Brain pericyte (primary cell): ENCODE results near the gene CCDC152.
A peak's percentile ranks its signal among the peaks of the same experiment; 100 is the strongest.
"Not testable (repeated sequence)": the region's sequence is repeated elsewhere in the genome, so short reads cannot be mapped to it uniquely, and the experiment has no call there.

Experiments
- DNase-seq: peaks from one replicate; pipeline ENCODE4 v3.0.0-alpha.2; 2012; ENCODE audit warnings: low read depth, low spot score

The CCDC152 gene

GRCh38 chr5:42812620-42813019 is 56.0 kb downstream of the CCDC152 start:
- DNase-seq: no peak

GRCh38 chr5:42813533-42813932 is 56.9 kb downstream of the CCDC152 start:
- DNase-seq: no peak

- DNase-seq: not testable (repeated sequence)
Observed at GRCh38 chr5:42816546-42816945, 59.9 kb downstream of the CCDC152 start.

GRCh38 chr5:42819745-42820144 is 63.1 kb downstream of the CCDC152 start:
- no peak for DNase-seq

GRCh38 chr5:42822548-42822947 is 65.9 kb downstream of the CCDC152 start:
- DNase-seq: no peak

GRCh38 chr5:42824347-42824976 is 67.8 kb downstream of the CCDC152 start:
- no peak for DNase-seq

- no peak for DNase-seq
Observed at GRCh38 chr5:42825422-42826148, 69.0 kb downstream of the CCDC152 start.

- no peak for DNase-seq
Observed at GRCh38 chr5:42826757-42827515, 70.3 kb downstream of the CCDC152 start.

- DNase-seq: no peak
Observed at GRCh38 chr5:42828671-42829070, 72.1 kb downstream of the CCDC152 start.

- DNase-seq: no peak
Observed at GRCh38 chr5:42830924-42831323, 74.3 kb downstream of the CCDC152 start.

- DNase-seq: no peak
Observed at GRCh38 chr5:42832060-42832459, 75.4 kb downstream of the CCDC152 start.

- no peak for DNase-seq
Observed at GRCh38 chr5:42836070-42836769, 79.6 kb downstream of the CCDC152 start.

GRCh38 chr5:42837601-42838000 is 81.0 kb downstream of the CCDC152 start:
- DNase-seq: no peak

GRCh38 chr5:42839196-42839595 is 82.6 kb downstream of the CCDC152 start:
- DNase-seq: no peak

GRCh38 chr5:42840269-42840668 is 83.7 kb downstream of the CCDC152 start:
- DNase-seq: peak; percentile 57

GRCh38 chr5:42840842-42841567 is 84.4 kb downstream of the CCDC152 start:
- DNase-seq: peak; percentile 2

- no peak for DNase-seq
Observed at GRCh38 chr5:42842921-42843641, 86.5 kb downstream of the CCDC152 start.

- no peak for DNase-seq
Observed at GRCh38 chr5:42843675-42844292, 87.2 kb downstream of the CCDC152 start.

- DNase-seq: not testable (repeated sequence)
Observed at GRCh38 chr5:42844408-42844807, 87.8 kb downstream of the CCDC152 start.

GRCh38 chr5:42848545-42848944 is 91.9 kb downstream of the CCDC152 start:
- no peak for DNase-seq
